Peyer's patch (tissue), 4 donors: ENCODE measurements around the gene ARSG. TPM values are rescaled to one million over a fixed set of nuclear protein-coding genes. Genes with fewer than 3 reads are reported as not detected.

Experiments used
- DNase-seq, 3 donors: peaks; one replicate each; pipeline ENCODE4 v3.0.0-alpha.2; 2017 to 2019
- H3K27ac ChIP-seq, 4 donors: fragments of 200-600 bp; sonication (generic); one replicate each; pipeline ENCODE4 v1.5.1; 2016 to 2019
- H3K27me3 ChIP-seq, 2 donors: fragments of 200-600 bp; sonication (generic); one replicate each; pipeline ENCODE4 v1.5.1; 2019
- H3K36me3 ChIP-seq, 3 donors: fragments of 200-600 bp; sonication (generic); one replicate each; pipeline ENCODE4 v1.5.1; 2016 to 2019
- H3K4me1 ChIP-seq, 4 donors: fragments of 200-600 bp; sonication (generic); one replicate each; pipeline ENCODE4 v1.5.1; 2016 to 2019
- H3K4me3 ChIP-seq, 4 donors: fragments of 200-600 bp; sonication (generic); 1 replicate in 3 of 4; 2 replicates in 1 of 4; pipeline ENCODE4 v1.5.1; 2016 to 2019; ENCODE audit warnings: mild to moderate bottlenecking in 1 of 4
- H3K9me3 ChIP-seq, 4 donors: fragments of 200-600 bp; sonication (generic); one replicate each; pipeline ENCODE4 v1.5.1; 2016 to 2019; ENCODE audit warnings: mild to moderate bottlenecking in 1 of 4
- POLR2A ChIP-seq, 2 donors: fragments of 450-650 bp; IDR thresholded peaks; one replicate each; pipeline ENCODE4 v1.5.1; 2017; ENCODE audit warnings: antibody characterized with exemption in 2 of 2, mild to moderate bottlenecking in 2 of 2, moderate library complexity in 2 of 2
- total RNA-seq, 4 donors: library from RNA; depleted of rRNA; stranded (reverse); fragments of >200 nt; gene quantifications; one replicate each; pipeline ENCODE4 v1.1.0, GENCODE V29; 2016
- TF ChIP-seq, protein P1 (sequence below), 6 experiments: fragments of 450-650 bp in 4 of 6; fragments of 200-600 bp in 2 of 6; sonication (generic) in 1 of 6; IDR thresholded peaks; one replicate each; pipeline ENCODE4 v1.5.1; 2017 to 2019; ENCODE audit warnings: antibody characterized with exemption in 6 of 6, mild to moderate bottlenecking in 3 of 6, moderate library complexity in 1 of 6

Gene ARSG
- total RNA-seq, 4 donors from 2014 or later: 0.70 to 29.7 (median 2.0) TPM

DNA sequence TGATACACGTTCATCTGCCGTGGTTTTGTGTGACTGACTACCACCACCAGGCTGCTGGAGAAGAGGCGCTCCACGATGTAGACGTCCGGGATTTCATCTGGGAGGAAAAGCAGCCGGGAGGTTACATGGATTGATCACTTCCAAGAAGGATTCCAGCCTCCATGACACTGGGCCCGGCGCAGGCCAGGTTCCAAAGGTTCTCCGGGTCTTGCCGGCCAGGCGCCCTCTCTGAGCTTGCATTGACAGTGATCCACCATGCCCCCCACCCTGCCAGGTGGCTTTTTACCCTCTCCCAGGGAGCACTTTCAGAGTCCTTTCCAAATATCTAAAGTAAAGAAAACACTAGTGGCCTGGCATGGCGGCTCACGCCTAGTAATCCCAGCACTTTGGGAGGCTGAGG is 159.5 kb downstream of the ARSG start:
- no peak for TF ChIP-seq POLR2A (IDR thresholded peaks at IDR 0.05)
- TF ChIP-seq, protein P1, sequence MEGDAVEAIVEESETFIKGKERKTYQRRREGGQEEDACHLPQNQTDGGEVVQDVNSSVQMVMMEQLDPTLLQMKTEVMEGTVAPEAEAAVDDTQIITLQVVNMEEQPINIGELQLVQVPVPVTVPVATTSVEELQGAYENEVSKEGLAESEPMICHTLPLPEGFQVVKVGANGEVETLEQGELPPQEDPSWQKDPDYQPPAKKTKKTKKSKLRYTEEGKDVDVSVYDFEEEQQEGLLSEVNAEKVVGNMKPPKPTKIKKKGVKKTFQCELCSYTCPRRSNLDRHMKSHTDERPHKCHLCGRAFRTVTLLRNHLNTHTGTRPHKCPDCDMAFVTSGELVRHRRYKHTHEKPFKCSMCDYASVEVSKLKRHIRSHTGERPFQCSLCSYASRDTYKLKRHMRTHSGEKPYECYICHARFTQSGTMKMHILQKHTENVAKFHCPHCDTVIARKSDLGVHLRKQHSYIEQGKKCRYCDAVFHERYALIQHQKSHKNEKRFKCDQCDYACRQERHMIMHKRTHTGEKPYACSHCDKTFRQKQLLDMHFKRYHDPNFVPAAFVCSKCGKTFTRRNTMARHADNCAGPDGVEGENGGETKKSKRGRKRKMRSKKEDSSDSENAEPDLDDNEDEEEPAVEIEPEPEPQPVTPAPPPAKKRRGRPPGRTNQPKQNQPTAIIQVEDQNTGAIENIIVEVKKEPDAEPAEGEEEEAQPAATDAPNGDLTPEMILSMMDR (IDR thresholded peaks at IDR 0.05): no peak
- no peak overlapping the region for H3K4me3 ChIP-seq
- H3K36me3 ChIP-seq: peaks cover 0 to 54% (median 0%) of the 10 kb centered on the region in 3 donors
- no peak overlapping the region for H3K27ac ChIP-seq
- no peak for DNase-seq
- H3K4me1 ChIP-seq: peaks cover 0 to 12% (median 0%) of the 10 kb centered on the region in 4 donors
- H3K9me3 ChIP-seq: no peaks in the 10 kb centered on the region
- H3K27me3 ChIP-seq: no peaks in the 10 kb centered on the region

DNA sequence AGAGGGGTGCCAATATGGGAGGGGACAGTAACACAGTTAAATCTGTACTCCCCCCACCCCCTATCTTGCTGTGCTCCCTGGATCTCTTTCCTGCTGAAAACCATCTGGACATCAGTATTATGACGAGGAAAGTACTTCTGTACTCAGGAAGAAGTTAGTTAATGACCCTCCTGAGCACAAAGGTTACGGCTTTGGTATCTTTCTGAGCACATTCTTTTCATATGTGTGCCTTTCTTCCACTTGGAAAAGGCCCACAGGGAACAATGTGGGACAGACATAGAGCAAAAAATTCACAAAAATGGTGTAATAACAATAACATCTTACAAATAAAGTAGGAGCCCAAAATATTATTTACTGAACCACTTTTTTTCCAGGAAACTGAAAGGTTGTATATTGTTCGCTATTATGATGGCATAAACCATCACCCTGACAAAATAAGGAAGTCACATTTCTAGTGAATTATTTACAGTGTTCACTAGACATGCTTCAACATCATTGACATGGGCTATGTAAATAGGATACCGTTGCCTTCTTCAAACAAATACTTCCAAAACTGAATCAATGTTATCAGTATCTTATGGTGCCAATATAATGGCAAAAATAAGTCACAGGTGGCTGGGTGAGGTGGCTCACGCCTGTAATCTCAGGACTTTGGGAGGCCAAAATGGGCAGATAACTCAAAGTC is 160.5 kb downstream of the ARSG start:
- H3K36me3 ChIP-seq: peaks cover 0 to 44% (median 0%) of the 10 kb centered on the region in 3 donors
- DNase-seq: no peak

DNA sequence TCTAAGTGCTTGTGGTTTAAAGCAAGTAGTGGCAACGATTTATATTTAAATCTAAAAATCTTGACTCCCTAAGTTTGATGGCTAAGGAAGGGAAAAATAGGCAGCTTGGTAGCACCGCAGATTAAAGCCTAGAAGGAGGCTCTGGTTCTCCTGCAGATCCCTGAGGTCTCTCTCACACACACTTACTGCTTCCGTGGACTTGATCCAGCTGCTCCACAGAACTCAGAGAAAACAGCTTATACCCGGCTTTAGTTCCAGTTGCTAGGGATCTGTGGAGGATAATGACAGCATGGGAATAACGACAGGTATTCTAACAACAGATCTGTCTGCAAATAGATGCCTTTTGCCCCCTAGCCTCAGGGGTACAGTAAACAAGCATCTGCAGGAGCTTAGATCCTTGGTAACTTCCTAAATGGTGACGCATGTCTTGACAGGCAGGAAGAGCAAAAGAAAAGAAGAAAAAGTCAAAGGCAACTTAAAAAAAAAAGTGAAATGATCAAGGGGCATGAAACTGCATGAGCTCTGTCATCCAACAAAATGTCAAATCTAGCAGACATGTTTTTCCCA is 161.5 kb downstream of the ARSG start:
- DNase-seq: no peak
- peaks cover 0 to 21% (median 4%) of the 10 kb centered on the region in 4 donors for H3K4me1 ChIP-seq
- no peak overlapping the region for H3K27ac ChIP-seq
- H3K36me3 ChIP-seq: peaks cover 0 to 34% (median 0%) of the 10 kb centered on the region in 3 donors
- H3K9me3 ChIP-seq: no peaks in the 10 kb centered on the region
- H3K27me3 ChIP-seq: no peaks in the 10 kb centered on the region
- TF ChIP-seq POLR2A (IDR thresholded peaks at IDR 0.05): no peak
- TF ChIP-seq, protein P1 (IDR thresholded peaks at IDR 0.05): no peak
- no peak overlapping the region for H3K4me3 ChIP-seq

More for the DNA sequence above, 160.5 kb downstream of the ARSG start:
- no peak for TF ChIP-seq POLR2A (IDR thresholded peaks at IDR 0.05)
- TF ChIP-seq, protein P1 (IDR thresholded peaks at IDR 0.05): no peak
- Histone ChIP-seq H3K4me3 (no peak overlapping the region), H3K9me3 (no peaks in the 10 kb centered on the region), H3K27ac (peak overlapping the region in 1 of 4 donors; percentile 6), H3K4me1 (peaks cover 0 to 21% (median 3%) of the 10 kb centered on the region in 4 donors), H3K27me3 (no peaks in the 10 kb centered on the region)

DNA sequence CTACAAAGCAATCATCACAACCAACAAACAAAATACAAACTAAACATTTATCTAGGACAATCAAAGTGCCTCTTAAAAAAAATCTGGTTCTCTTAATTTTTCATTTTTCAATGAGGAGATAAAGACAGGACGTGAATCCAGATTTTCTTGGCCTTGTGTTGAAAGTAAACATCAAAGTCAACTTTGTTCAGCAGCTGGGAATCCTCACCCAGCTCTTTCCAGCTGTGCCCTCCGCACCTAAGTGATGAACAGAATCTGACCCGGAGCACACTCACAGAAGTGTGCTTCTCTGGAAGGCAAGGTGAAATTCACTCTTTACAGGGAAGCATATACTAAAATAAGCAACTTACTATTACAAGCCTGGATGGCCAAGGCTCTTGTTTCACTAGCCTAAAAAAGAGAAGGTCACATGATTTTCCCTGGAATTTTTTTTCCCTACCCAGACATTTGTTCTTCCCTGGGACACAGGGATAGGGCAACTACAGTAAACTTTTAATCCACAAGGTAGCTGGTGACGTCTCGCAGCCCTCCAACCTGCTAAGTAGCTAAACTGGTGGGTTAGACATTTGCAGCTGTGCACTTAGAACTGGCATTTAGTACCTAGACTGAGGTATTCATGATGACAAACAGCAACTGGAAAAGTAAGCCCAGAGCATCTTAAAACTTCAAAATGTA is 162.8 kb downstream of the ARSG start:
- H3K27ac ChIP-seq: no peak overlapping the region
- peaks cover 0 to 23% (median 4%) of the 10 kb centered on the region in 4 donors for H3K4me1 ChIP-seq
- no peak overlapping the region for H3K4me3 ChIP-seq
- H3K36me3 ChIP-seq: peaks cover 0 to 21% (median 0%) of the 10 kb centered on the region in 3 donors
- no peak for DNase-seq
- H3K27me3 ChIP-seq: no peaks in the 10 kb centered on the region
- TF ChIP-seq, protein P1 (IDR thresholded peaks at IDR 0.05): no peak
- no peak for TF ChIP-seq POLR2A (IDR thresholded peaks at IDR 0.05)
- H3K9me3 ChIP-seq: no peaks in the 10 kb centered on the region

DNA sequence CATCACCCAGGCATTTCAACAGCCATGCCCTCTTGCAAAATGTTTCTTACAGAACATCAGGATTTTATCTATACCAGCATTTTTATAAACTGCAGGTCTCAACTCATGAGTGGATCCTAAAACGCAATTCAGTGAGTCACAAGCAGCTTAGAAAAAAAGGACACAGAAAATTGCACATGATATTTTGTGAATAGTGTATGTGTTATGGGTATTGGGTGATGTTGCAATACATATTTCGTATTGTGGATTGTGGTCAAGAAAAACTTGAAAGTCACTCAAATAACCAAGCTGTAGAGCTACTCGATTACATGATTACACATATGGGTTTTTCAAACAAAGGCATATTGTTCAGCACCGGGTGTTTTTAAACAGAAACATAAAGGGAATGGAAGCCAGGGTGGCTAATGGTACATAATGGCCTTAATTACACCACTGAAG is 164.6 kb downstream of the ARSG start:
- TF ChIP-seq, protein P1 (IDR thresholded peaks at IDR 0.05): no peak
- TF ChIP-seq POLR2A (IDR thresholded peaks at IDR 0.05): no peak
- no peak for DNase-seq
- no peaks in the 10 kb centered on the region for H3K9me3 ChIP-seq
- no peaks in the 10 kb centered on the region for H3K27me3 ChIP-seq
- H3K36me3 ChIP-seq: peaks cover 0 to 3% (median 0%) of the 10 kb centered on the region in 3 donors
- peak overlapping the region; percentile 87 to 96 (median 92) for H3K27ac ChIP-seq
- peak overlapping the region in 3 of 4 donors; percentile 79 to 88 (median 82) for H3K4me3 ChIP-seq
- peaks cover 0 to 23% (median 4%) of the 10 kb centered on the region in 4 donors for H3K4me1 ChIP-seq
